Measurements from ENCODE around the gene ARHGAP4. TPM values are rescaled to one million over a fixed set of nuclear protein-coding genes. Genes with fewer than 3 reads are reported as not detected.
A peak's percentile ranks its signal among the peaks of the same experiment; 100 is the strongest.

Gene ARHGAP4
- total and polyA plus RNA-seq, 7 donors = 8.4 to 122 (median 17.3) TPM

DNA sequence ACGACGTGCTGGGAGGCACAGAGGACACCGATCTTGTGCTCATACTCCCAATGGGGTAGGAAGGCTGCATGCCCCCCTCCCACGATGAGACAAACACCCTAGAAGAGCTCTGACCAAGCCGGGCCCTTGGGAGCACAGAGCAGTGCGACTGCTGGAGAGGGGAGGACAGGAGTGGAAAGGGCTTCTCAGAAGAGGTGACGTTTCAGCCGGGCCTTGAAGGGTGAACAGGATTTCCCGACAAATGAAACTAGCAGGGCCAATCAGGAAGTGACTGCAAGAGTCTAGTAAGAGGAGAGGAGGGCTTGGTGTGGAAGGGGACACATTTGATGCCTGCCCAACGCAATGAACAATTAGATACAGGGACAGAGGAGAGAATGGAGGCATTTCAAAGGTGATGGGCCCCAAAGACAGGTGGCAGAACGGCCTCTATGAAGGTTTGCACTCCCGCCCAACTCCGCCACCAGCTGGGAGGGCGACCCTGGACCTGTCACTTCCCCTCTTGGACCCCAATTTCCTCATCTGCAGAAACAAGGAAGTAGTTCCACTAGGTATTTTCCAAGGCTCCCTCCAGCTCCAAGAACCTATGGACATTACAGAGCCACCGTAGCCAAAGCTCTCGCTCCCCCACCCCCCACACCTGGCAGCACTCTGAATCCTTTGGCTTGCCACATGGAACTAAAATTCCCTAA, 41.6 kb upstream of the ARHGAP4 start:
- Histone ChIP-seq H3K27me3 (peaks cover 0 to 5% (median 0%) of the 10 kb centered on the region in 3 donors), H3K4me3 (peak overlapping the region in 2 of 4 donors; percentile 73 to 75), H3K4me1 (peaks cover 0 to 42% (median 37%) of the 10 kb centered on the region in 4 donors), H3K36me3 (peaks cover 0 to 11% (median 5%) of the 10 kb centered on the region in 4 donors), H3K27ac (peak overlapping the region; percentile 97 to 98 (median 98)), H3K9me3 (no peaks in the 10 kb centered on the region)
- TF ChIP-seq EP300 (IDR thresholded peaks at IDR 0.05) (no peak), POLR2AphosphoS5 (IDR thresholded peaks at IDR 0.05) (no peak), POLR2A (IDR thresholded peaks at IDR 0.05) (no peak)
- TF ChIP-seq, protein P1, sequence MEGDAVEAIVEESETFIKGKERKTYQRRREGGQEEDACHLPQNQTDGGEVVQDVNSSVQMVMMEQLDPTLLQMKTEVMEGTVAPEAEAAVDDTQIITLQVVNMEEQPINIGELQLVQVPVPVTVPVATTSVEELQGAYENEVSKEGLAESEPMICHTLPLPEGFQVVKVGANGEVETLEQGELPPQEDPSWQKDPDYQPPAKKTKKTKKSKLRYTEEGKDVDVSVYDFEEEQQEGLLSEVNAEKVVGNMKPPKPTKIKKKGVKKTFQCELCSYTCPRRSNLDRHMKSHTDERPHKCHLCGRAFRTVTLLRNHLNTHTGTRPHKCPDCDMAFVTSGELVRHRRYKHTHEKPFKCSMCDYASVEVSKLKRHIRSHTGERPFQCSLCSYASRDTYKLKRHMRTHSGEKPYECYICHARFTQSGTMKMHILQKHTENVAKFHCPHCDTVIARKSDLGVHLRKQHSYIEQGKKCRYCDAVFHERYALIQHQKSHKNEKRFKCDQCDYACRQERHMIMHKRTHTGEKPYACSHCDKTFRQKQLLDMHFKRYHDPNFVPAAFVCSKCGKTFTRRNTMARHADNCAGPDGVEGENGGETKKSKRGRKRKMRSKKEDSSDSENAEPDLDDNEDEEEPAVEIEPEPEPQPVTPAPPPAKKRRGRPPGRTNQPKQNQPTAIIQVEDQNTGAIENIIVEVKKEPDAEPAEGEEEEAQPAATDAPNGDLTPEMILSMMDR (IDR thresholded peaks at IDR 0.05) = no peak
- no peak for DNase-seq
- intact Hi-C loops (cut with DNase I) = no loop called here
- 38 to 58% methylated on average over 16 of the region's 16 CpGs for WGBS, 2 donors

DNA sequence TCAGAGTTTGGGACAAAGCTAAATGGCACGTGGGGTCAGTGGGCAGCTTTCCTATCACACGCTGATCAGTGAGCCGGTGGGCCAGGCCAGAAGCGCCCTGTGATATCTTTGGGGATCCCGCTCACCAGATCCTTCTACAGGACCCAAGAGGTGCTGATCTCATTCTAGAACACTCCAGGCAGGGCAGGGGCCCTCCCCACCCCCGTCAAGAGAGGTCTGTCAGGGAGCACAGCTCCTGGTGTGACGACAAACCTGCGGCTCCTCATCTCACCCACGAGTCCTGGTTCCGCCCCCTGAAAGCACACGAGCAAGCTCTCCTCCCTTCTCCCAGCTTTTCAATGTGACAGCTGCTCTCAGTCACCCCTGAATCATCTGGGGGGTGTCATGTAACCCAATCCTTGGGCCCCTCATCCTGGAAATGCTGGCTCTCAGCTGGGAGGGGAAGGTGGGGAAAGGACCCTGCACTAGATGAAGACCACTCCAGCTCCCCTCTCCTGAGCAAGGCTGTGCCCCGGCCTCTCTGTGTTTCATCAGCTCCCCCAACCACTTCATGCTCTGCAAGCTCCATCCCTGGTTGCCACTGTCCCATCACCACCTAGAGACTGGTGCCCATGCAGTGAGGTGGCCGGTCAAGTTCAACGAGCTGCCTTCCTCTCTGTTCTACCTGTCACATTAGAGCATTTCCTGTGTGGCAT, 40.9 kb upstream of the ARHGAP4 start:
- peak; percentile 66 for DNase-seq
- Histone ChIP-seq H3K9me3 (no peaks in the 10 kb centered on the region), H3K27ac (peak overlapping the region; percentile 97 to 98 (median 98)), H3K27me3 (peaks cover 0 to 5% (median 0%) of the 10 kb centered on the region in 3 donors), H3K36me3 (peaks cover 0 to 16% (median 8%) of the 10 kb centered on the region in 4 donors), H3K4me1 (peaks cover 0 to 42% (median 37%) of the 10 kb centered on the region in 4 donors), H3K4me3 (peak overlapping the region in 1 of 4 donors; percentile 15)
- TF ChIP-seq POLR2A (IDR thresholded peaks at IDR 0.05) = no peak
- no peak for TF ChIP-seq POLR2AphosphoS5 (IDR thresholded peaks at IDR 0.05)
- TF ChIP-seq EP300 (IDR thresholded peaks at IDR 0.05) = no peak
- TF ChIP-seq, protein P1 (IDR thresholded peaks at IDR 0.05) = no peak
- intact Hi-C loops (cut with DNase I) = no loop called here
- WGBS, 2 donors = 62 to 79% methylated on average over 14 of the region's 14 CpGs

DNA sequence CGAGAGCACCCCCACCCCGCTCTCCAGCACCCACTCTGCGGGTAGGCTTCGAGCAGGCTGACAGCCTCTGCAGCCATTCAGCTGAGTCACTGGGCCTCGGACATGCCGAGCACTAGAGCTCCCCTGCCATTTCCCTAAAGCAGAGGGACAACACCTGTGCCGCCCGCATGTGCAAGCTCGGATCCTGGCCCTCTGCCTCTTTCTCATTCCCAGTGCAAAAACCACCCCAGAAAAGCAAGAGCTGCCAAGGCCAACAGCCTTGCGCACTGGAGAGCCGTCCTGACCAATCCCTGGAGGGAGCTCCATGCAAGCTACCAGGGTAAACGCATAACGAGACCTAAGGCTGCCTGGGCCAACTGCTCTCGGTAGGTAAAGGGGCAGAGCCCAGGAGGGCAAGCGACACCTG, 40.2 kb upstream of the ARHGAP4 start:
- Histone ChIP-seq H3K4me1 (peaks cover 0 to 42% (median 37%) of the 10 kb centered on the region in 4 donors), H3K4me3 (peak overlapping the region in 1 of 4 donors; percentile 8), H3K9me3 (no peaks in the 10 kb centered on the region), H3K36me3 (peaks cover 0 to 23% (median 14%) of the 10 kb centered on the region in 4 donors), H3K27me3 (peaks cover 0 to 5% (median 0%) of the 10 kb centered on the region in 3 donors), H3K27ac (peak overlapping the region; percentile 49 to 98 (median 97))
- no peak for TF ChIP-seq EP300 (IDR thresholded peaks at IDR 0.05)
- no peak for TF ChIP-seq POLR2AphosphoS5 (IDR thresholded peaks at IDR 0.05)
- no peak for TF ChIP-seq POLR2A (IDR thresholded peaks at IDR 0.05)
- TF ChIP-seq, protein P1 (IDR thresholded peaks at IDR 0.05) = no peak
- intact Hi-C loops (cut with DNase I) = no loop called here
- DNase-seq = peak; percentile 80
- 77 to 84% methylated on average over 15 of the region's 15 CpGs for WGBS, 2 donors

DNA sequence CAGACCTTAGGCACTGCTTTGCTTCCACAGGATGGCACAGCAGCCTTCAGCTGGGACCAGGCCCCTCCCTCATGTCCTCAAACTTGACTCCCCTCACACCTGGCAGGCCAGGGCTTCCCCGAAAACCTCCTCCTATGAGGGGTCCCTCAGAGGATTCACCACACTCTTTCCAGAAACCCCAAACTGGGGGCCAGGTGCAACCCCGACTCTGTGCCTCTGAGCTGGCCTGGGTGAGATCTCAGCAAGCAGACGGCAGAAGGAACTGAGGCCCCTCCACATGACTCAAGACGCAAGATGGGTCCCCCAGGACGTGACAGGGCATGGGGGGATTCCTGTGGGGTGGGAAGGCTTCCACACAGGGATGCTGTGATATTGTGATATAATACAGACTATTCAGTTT, 39.3 kb upstream of the ARHGAP4 start:
- intact Hi-C loops (cut with DNase I) = no loop called here
- 70 to 80% methylated on average over 5 of the region's 5 CpGs for WGBS, 2 donors
- Histone ChIP-seq H3K27me3 (peaks cover 0 to 5% (median 0%) of the 10 kb centered on the region in 3 donors), H3K36me3 (peaks cover 0 to 32% (median 17%) of the 10 kb centered on the region in 4 donors), H3K27ac (peak overlapping the region in 3 of 4 donors; percentile 97 to 98 (median 97)), H3K4me1 (peaks cover 0 to 42% (median 37%) of the 10 kb centered on the region in 4 donors), H3K9me3 (no peaks in the 10 kb centered on the region), H3K4me3 (no peak overlapping the region)
- TF ChIP-seq, protein P1 (IDR thresholded peaks at IDR 0.05) = no peak
- TF ChIP-seq EP300 (IDR thresholded peaks at IDR 0.05) (no peak), POLR2AphosphoS5 (IDR thresholded peaks at IDR 0.05) (no peak), POLR2A (IDR thresholded peaks at IDR 0.05) (no peak)
- DNase-seq = no peak
